Gastrocnemius medialis (tissue), 4 donors: ENCODE measurements around the gene KIAA2012.

ENCODE experiments used
- CTCF ChIP-seq, 5 experiments: fragments of 450-650 bp in 3 of 5; fragments of 200-600 bp in 2 of 5; sonication (generic) in 2 of 5; IDR thresholded peaks in 4 of 5; conservative IDR thresholded peaks in 1 of 5; 1 replicate in 4 of 5; 2 replicates in 1 of 5; pipeline ENCODE4 v1.5.1; 2016 to 2019; ENCODE audit warnings: antibody characterized with exemption in 5 of 5, mild to moderate bottlenecking in 3 of 5, moderate library complexity in 3 of 5
- POLR2A ChIP-seq, 2 donors: fragments of 450-650 bp; IDR thresholded peaks; one replicate each; pipeline ENCODE4 v1.6.1; 2017; ENCODE audit warnings: antibody characterized with exemption in 2 of 2, mild to moderate bottlenecking in 2 of 2, moderate library complexity in 2 of 2

DNA sequence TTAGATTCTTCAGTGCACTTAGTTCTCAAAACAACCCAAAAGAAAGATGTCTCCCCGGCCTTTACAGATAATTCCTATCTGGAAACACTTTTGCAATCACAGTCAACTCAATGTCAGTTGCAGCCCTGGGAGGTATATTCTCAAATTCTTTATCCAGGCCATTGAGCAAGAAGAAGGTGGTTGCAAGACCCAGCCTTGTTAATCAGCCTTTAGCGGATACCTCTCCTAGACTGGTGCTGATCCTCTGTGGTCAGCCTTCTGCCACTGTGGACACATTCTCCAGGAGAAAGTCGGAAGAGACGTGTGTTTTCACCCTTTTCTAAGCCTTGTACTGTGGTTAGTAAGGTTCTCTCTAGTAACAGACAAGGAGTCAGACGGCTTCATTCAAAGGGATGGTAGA lies 47.2 kb upstream of the KIAA2012 start:
- TF ChIP-seq CTCF (IDR thresholded peaks at IDR 0.05 in 4 of 5, conservative IDR thresholded peaks at IDR 0.05 in 1 of 5) (no peak), POLR2A (IDR thresholded peaks at IDR 0.05) (no peak)
